Endothelial cell of umbilical vein (primary cell): ENCODE data around the gene JMJD6. TPM values are rescaled to one million over a fixed set of nuclear protein-coding genes. Genes with fewer than 3 reads are reported as not detected.

Source experiments
- BruUV-seq: library from RNA; stranded (reverse); fragments of 400-500 nt; replicated peaks from 2 replicates; lab custom pipeline; 2021; lab: Mats Ljungman, UMichigan
- CTCF ChIA-PET: fragments of 300-600, 350-600 bp; sonication (Branson Sonifier 250); formaldehyde crosslinking; loops from one replicate; lab custom pipeline; 2021; ENCODE audit warnings: antibody characterized with exemption, inconsistent platforms; lab: Charles Lee
- POLR2A ChIA-PET: fragments of 300-600, 350-600 bp; sonication (Branson Sonifier 250); formaldehyde crosslinking; loops from one replicate; lab custom pipeline; 2021; ENCODE audit warnings: antibody characterized with exemption, inconsistent platforms; lab: Charles Lee
- DNase-seq: peaks from one replicate; pipeline ENCODE4 v3.0.0-alpha.2; 2011; ENCODE audit warnings: low read depth, low spot score
- FAIRE-seq: peaks from 2 replicates; lab custom pipeline; 2011; peaks lifted over from hg19 to GRCh38; lab: Jason Lieb, UNC
- H2AFZ ChIP-seq: 2 replicates; pipeline ENCODE4 v1.6.0; 2012; ENCODE audit warnings: low read depth, low read length, control low read depth, inconsistent platforms
- H3K27ac ChIP-seq: 2 replicates; pipeline ENCODE4 v1.5.1; 2011; ENCODE audit warnings: low read depth, mild to moderate bottlenecking, control low read depth, low read length, moderate library complexity; ENCODE audit not compliant: insufficient read depth
- H3K27me3 ChIP-seq, 2 experiments: 2 replicates each; pipeline versions ENCODE4 v1.6.0 to v1.6.1; 2011; ENCODE audit warnings: low read length in 2 of 2, mixed read lengths in 1 of 2; ENCODE audit not compliant: control insufficient read depth in 2 of 2, insufficient read depth in 2 of 2
- H3K36me3 ChIP-seq, 2 experiments: 2 replicates in 1 of 2; 3 replicates in 1 of 2; pipeline ENCODE4 v1.5.1; 2011; ENCODE audit warnings: low read length in 2 of 2, mild to moderate bottlenecking in 1 of 2, moderate library complexity in 1 of 2; ENCODE audit not compliant: control insufficient read depth in 2 of 2, insufficient read depth in 2 of 2; ENCODE audit errors: extremely low read depth in 1 of 2
- H3K4me1 ChIP-seq: 3 replicates; pipeline ENCODE4 v1.5.1; 2011; ENCODE audit warnings: mild to moderate bottlenecking, low read length; ENCODE audit not compliant: control insufficient read depth, insufficient read depth; ENCODE audit errors: extremely low read depth
- H3K4me2 ChIP-seq: 2 replicates; pipeline ENCODE4 v1.6.1; 2011; ENCODE audit warnings: low read length, control low read depth, mixed read lengths; ENCODE audit not compliant: insufficient read depth
- H3K4me3 ChIP-seq, 3 experiments: fragments of 200-600 bp in 1 of 3; sonication (generic), shearing (Covaris generic) in 1 of 3; replicated peaks in 1 of 3; 2 replicates each; pipeline ENCODE4 v1.5.1; 2011 to 2016; ENCODE audit warnings: control low read depth in 3 of 3, low read length in 3 of 3, mild to moderate bottlenecking in 2 of 3, inconsistent platforms in 1 of 3, low read depth in 1 of 3, moderate library complexity in 1 of 3; ENCODE audit not compliant: insufficient read depth in 1 of 3
- H3K79me2 ChIP-seq: 2 replicates; pipeline ENCODE4 v1.6.0; 2012; ENCODE audit warnings: low read length, inconsistent platforms; ENCODE audit not compliant: control insufficient read depth, insufficient read depth
- H3K9ac ChIP-seq: replicated peaks from 2 replicates; pipeline ENCODE3; 2011; ENCODE audit warnings: low read length, control low read depth; ENCODE audit not compliant: insufficient read depth; ENCODE audit errors: extremely low read depth
- H3K9me1 ChIP-seq: replicated peaks from 3 replicates; pipeline ENCODE4 v1.6.0; 2011; ENCODE audit warnings: mild to moderate bottlenecking, low read length; ENCODE audit not compliant: control insufficient read depth, insufficient read depth; ENCODE audit errors: extremely low read depth
- H3K9me3 ChIP-seq: replicated peaks from 2 replicates; pipeline ENCODE4 v1.5.1; 2012; ENCODE audit warnings: low read length, inconsistent platforms; ENCODE audit not compliant: control insufficient read depth, insufficient read depth
- H4K20me1 ChIP-seq: replicated peaks from 2 replicates; pipeline ENCODE3; 2011; ENCODE audit warnings: mild to moderate bottlenecking, low read length; ENCODE audit not compliant: control insufficient read depth, insufficient read depth; ENCODE audit errors: extremely low read depth
- EZH2 ChIP-seq: IDR thresholded peaks from 2 replicates; pipeline ENCODE4 v1.6.1; 2012; ENCODE audit warnings: borderline replicate concordance, low read depth, mild to moderate bottlenecking, moderate library complexity, low read length, inconsistent platforms; ENCODE audit not compliant: severe bottlenecking
- FOS ChIP-seq: IDR thresholded peaks from 2 replicates; pipeline ENCODE4 v1.6.1; 2011; ENCODE audit warnings: mild to moderate bottlenecking, low read length, moderate library complexity, borderline replicate concordance; ENCODE audit not compliant: insufficient read depth
- GATA2 ChIP-seq: IDR thresholded peaks from 2 replicates; pipeline ENCODE4 v1.7.0; 2011; ENCODE audit warnings: low read depth, mild to moderate bottlenecking, moderate library complexity, mixed read lengths, low read length; ENCODE audit not compliant: insufficient read length, insufficient read depth
- JUN ChIP-seq: IDR thresholded peaks from 2 replicates; pipeline ENCODE4 v1.6.1; 2011; ENCODE audit warnings: borderline replicate concordance, low read depth; ENCODE audit not compliant: insufficient read length, insufficient read depth
- MYC ChIP-seq: IDR thresholded peaks from one replicate; pipeline ENCODE4 v1.6.1; 2011; ENCODE audit warnings: mild to moderate bottlenecking, low read depth, low read length
- POLR2A ChIP-seq: IDR thresholded peaks from 2 replicates; pipeline ENCODE4 v1.6.1; 2012; ENCODE audit warnings: low read depth, mild to moderate bottlenecking, control low read depth, low read length
- POLR2AphosphoS5 ChIP-seq: IDR thresholded peaks from 2 replicates; pipeline ENCODE4 v1.6.1; 2012; ENCODE audit warnings: low read depth, mild to moderate bottlenecking, control low read depth, low read length, moderate library complexity; ENCODE audit not compliant: insufficient read depth
- dilution Hi-C: fragments of 300-500 bp; cut with MboI; formaldehyde crosslinking; loops from one replicate; pipeline ENCODE4 v1.15.0; 2019; ENCODE audit warnings: low sequenced_read_pairs; ENCODE audit not compliant: extremely low pct_ligation_motif_present
- intact Hi-C: fragments of 100-400 bp; cut with micrococcal nuclease; formaldehyde crosslinking; loops from one replicate; pipeline ENCODE4 v1.10.0; 2022
- polyA plus RNA-seq, 4 experiments: library from polyadenylated mRNA; depleted of rRNA in 3 of 4; stranded (reverse) in 3 of 4; unstranded in 1 of 4; fragments of >200 nt; gene quantifications; 2 replicates each; pipeline versions ENCODE4 v1.2.1 to v1.2.3, GENCODE V29; 2011 to 2012; ENCODE audit warnings: missing spikeins in 1 of 4
- total RNA-seq: library from RNA; stranded (reverse); gene quantifications from 2 replicates; pipeline ENCODE4 v1.2.3, GENCODE V29; 2021
- TF ChIP-seq, protein P1 (sequence below), 2 donors: IDR thresholded peaks; 1 replicate in 1 of 2; 2 replicates in 1 of 2; pipeline ENCODE4 v1.5.1; 2011; ENCODE audit warnings: low read length in 2 of 2, mild to moderate bottlenecking in 2 of 2, moderate library complexity in 2 of 2, control low read depth in 1 of 2, inconsistent platforms in 1 of 2, low read depth in 1 of 2; ENCODE audit not compliant: insufficient read depth in 1 of 2; ENCODE audit errors: extremely low read depth in 1 of 2
- TF ChIP-seq, protein P2 (sequence below): IDR thresholded peaks from 2 replicates; pipeline ENCODE4 v1.6.1; 2011; ENCODE audit not compliant: insufficient read depth, insufficient read length

JMJD6 gene
- total and polyA plus RNA-seq, 2 donors (not counting 3 experiments of a cell fraction or from before 2014, with no cell fraction given) = 19.8 to 36.6 TPM

DNA sequence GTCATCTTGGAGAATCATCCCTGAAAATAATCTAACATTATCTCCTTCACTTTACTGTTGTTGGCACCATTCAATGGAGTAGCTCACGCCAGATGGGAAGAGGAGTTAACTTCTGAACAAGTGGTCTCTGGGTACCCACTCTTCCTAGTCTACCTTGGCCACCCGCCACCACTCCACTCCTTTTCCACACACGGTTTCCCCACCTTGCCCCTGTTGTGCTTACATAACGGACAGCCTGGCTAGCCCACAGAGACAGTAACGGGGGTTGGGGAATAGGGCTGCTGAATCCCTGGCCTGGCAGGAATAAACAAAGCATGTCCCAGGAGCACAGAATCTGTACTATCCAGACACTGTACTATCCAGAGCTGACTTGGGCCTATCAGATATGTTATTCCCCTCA is 12.1 kb downstream of the JMJD6 start:
- H2AFZ ChIP-seq = no peak overlapping the region
- intact Hi-C loops (loop anchor here (5.0 to 10.0 kb wide), 2 partner anchors 157 to 190 kb away; no protein-coding TSS in a partner anchor), dilution Hi-C loops (no loop called here)
- peaks cover 15% of the 10 kb centered on the region for H3K79me2 ChIP-seq
- ChIA-PET CTCF (interaction anchor here (0.7 to 2.4 kb wide), 10 partner anchors 10 to 191 kb away, joined by 3 to 15 read pairs (median 4); partner anchors contain the start of genes JMJD6 and METTL23), POLR2A (no interaction called here)
- TF ChIP-seq POLR2AphosphoS5 (no peak), JUN (no peak), MYC (no peak), GATA2 (no peak), POLR2A (no peak), EZH2 (no peak), FOS (no peak)
- TF ChIP-seq, protein P1, sequence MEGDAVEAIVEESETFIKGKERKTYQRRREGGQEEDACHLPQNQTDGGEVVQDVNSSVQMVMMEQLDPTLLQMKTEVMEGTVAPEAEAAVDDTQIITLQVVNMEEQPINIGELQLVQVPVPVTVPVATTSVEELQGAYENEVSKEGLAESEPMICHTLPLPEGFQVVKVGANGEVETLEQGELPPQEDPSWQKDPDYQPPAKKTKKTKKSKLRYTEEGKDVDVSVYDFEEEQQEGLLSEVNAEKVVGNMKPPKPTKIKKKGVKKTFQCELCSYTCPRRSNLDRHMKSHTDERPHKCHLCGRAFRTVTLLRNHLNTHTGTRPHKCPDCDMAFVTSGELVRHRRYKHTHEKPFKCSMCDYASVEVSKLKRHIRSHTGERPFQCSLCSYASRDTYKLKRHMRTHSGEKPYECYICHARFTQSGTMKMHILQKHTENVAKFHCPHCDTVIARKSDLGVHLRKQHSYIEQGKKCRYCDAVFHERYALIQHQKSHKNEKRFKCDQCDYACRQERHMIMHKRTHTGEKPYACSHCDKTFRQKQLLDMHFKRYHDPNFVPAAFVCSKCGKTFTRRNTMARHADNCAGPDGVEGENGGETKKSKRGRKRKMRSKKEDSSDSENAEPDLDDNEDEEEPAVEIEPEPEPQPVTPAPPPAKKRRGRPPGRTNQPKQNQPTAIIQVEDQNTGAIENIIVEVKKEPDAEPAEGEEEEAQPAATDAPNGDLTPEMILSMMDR (IDR thresholded peaks at IDR 0.05; ENCODE audit: extremely low read depth in 1 of 2, insufficient read depth in 1 of 2, low read depth in 1 of 2, low read length in 2 of 2) = no peak
- TF ChIP-seq, protein P2, sequence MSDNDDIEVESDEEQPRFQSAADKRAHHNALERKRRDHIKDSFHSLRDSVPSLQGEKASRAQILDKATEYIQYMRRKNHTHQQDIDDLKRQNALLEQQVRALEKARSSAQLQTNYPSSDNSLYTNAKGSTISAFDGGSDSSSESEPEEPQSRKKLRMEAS = no peak
- H3K27me3 ChIP-seq = no peaks in the 10 kb centered on the region
- DNase-seq (no peak), FAIRE-seq (no peak)
- H3K4me3 ChIP-seq = no peak overlapping the region
- H3K9ac ChIP-seq = no peak overlapping the region
- H3K4me2 ChIP-seq = no peak overlapping the region
- peaks cover 22% of the 10 kb centered on the region for H3K4me1 ChIP-seq
- no TSS peak for BruUV-seq
- H4K20me1 ChIP-seq = no peaks in the 10 kb centered on the region
- no peaks in the 10 kb centered on the region for H3K9me3 ChIP-seq
- H3K36me3 ChIP-seq = peaks cover 16 to 22% of the 10 kb centered on the region in 2 experiments
- no peak overlapping the region for H3K27ac ChIP-seq
- no peaks in the 10 kb centered on the region for H3K9me1 ChIP-seq
